Liver (tissue), 9 donors: ENCODE measurements around the gene TJP2. TPM values are rescaled to one million over a fixed set of nuclear protein-coding genes. Genes with fewer than 3 reads are reported as not detected.

Experiments used
- DNase-seq: peaks from one replicate; pipeline ENCODE4 v3.0.0-alpha.2; 2017; ENCODE audit warnings: low spot score
- H3K27ac ChIP-seq, 2 donors: one replicate each; pipeline ENCODE4 v1.7.0; 2013; ENCODE audit warnings: inconsistent platforms in 2 of 2, low read length in 2 of 2, control low read depth in 1 of 2, low read depth in 1 of 2, mild to moderate bottlenecking in 1 of 2
- H3K27me3 ChIP-seq, 4 donors: one replicate each; pipeline versions ENCODE4 v1.6.1 to v1.7.0; 2013; ENCODE audit warnings: low read length in 3 of 4, inconsistent platforms in 1 of 4, mild to moderate bottlenecking in 1 of 4, moderate library complexity in 1 of 4; ENCODE audit not compliant: control insufficient read depth in 4 of 4, insufficient read depth in 4 of 4
- H3K36me3 ChIP-seq, 4 donors: one replicate each; pipeline versions ENCODE4 v1.6.1 to v1.7.0; 2013; ENCODE audit warnings: low read length in 3 of 4, mild to moderate bottlenecking in 3 of 4, low read depth in 1 of 4, moderate library complexity in 1 of 4; ENCODE audit not compliant: control insufficient read depth in 4 of 4, insufficient read depth in 3 of 4
- H3K4me1 ChIP-seq, 4 donors: one replicate each; pipeline versions ENCODE4 v1.6.1 to v1.7.0; 2013; ENCODE audit warnings: low read length in 3 of 4, mild to moderate bottlenecking in 3 of 4, moderate library complexity in 1 of 4; ENCODE audit not compliant: control insufficient read depth in 4 of 4, insufficient read depth in 4 of 4
- H3K4me3 ChIP-seq, 3 donors: one replicate each; pipeline versions ENCODE4 v1.6.1 to v1.7.0; 2013; ENCODE audit warnings: low read length in 3 of 3, control low read depth in 1 of 3, low read depth in 1 of 3, mild to moderate bottlenecking in 1 of 3
- H3K9ac ChIP-seq, 2 donors: one replicate each; pipeline ENCODE4 v1.7.0; 2013; ENCODE audit warnings: low read length in 2 of 2, mild to moderate bottlenecking in 2 of 2, moderate library complexity in 2 of 2, control low read depth in 1 of 2, low read depth in 1 of 2
- H3K9me3 ChIP-seq, 4 donors: one replicate each; pipeline versions ENCODE4 v1.6.1 to v1.7.0; 2013; ENCODE audit warnings: low read length in 3 of 4; ENCODE audit not compliant: control insufficient read depth in 4 of 4
- ATF3 ChIP-seq: IDR thresholded peaks from 2 replicates; pipeline ENCODE4 v1.6.1; 2016; ENCODE audit warnings: antibody characterized with exemption
- CTCF ChIP-seq: fragments of 150-350 bp; IDR thresholded peaks from 2 replicates; pipeline ENCODE4 v1.5.1; 2017; ENCODE audit warnings: improper control_type of control experiment, low read depth, low read length; ENCODE audit not compliant: missing input control
- EGR1 ChIP-seq, 2 donors: IDR thresholded peaks; 2 replicates each; pipeline ENCODE4 v1.6.1; 2016 to 2018; ENCODE audit warnings: antibody characterized with exemption in 2 of 2, low read depth in 2 of 2
- FOXA1 ChIP-seq: IDR thresholded peaks from 2 replicates; pipeline ENCODE4 v1.6.1; 2016; ENCODE audit warnings: antibody characterized with exemption
- FOXA2 ChIP-seq: IDR thresholded peaks from 2 replicates; pipeline ENCODE4 v1.6.1; 2016; ENCODE audit warnings: antibody characterized with exemption
- GABPA ChIP-seq, 2 donors: IDR thresholded peaks in 1 of 2; conservative IDR thresholded peaks in 1 of 2; 2 replicates each; pipeline ENCODE4 v1.6.1; 2016; ENCODE audit warnings: antibody characterized with exemption in 2 of 2, mild to moderate bottlenecking in 1 of 2, moderate library complexity in 1 of 2
- HNF4A ChIP-seq, 2 donors: conservative IDR thresholded peaks; 2 replicates each; pipeline ENCODE4 v1.6.1; 2016; ENCODE audit warnings: antibody characterized with exemption in 2 of 2, mild to moderate bottlenecking in 2 of 2
- HNF4G ChIP-seq: IDR thresholded peaks from 2 replicates; pipeline ENCODE4 v1.6.1; 2016; ENCODE audit warnings: antibody characterized with exemption
- JUND ChIP-seq, 2 donors: IDR thresholded peaks; 2 replicates each; pipeline ENCODE4 v1.6.1; 2016; ENCODE audit warnings: antibody characterized with exemption in 2 of 2
- MAX ChIP-seq: IDR thresholded peaks from 2 replicates; pipeline ENCODE4 v1.6.1; 2016; ENCODE audit warnings: antibody characterized with exemption
- NR2F2 ChIP-seq: IDR thresholded peaks from 2 replicates; pipeline ENCODE4 v1.6.1; 2016; ENCODE audit warnings: antibody characterized with exemption
- RAD21 ChIP-seq, 2 donors: IDR thresholded peaks; 2 replicates each; pipeline ENCODE4 v1.6.1; 2016; ENCODE audit warnings: antibody characterized with exemption in 2 of 2, mild to moderate bottlenecking in 2 of 2
- REST ChIP-seq: IDR thresholded peaks from 2 replicates; pipeline ENCODE4 v1.6.1; 2016; ENCODE audit warnings: antibody characterized with exemption, mild to moderate bottlenecking
- RXRA ChIP-seq, 2 donors: IDR thresholded peaks; 2 replicates each; pipeline ENCODE4 v1.6.1; 2017 to 2018; ENCODE audit warnings: antibody characterized with exemption in 2 of 2, mild to moderate bottlenecking in 1 of 2
- SP1 ChIP-seq: IDR thresholded peaks from 2 replicates; pipeline ENCODE4 v1.6.1; 2018; ENCODE audit warnings: antibody characterized with exemption, mild to moderate bottlenecking
- TAF1 ChIP-seq: conservative IDR thresholded peaks from 2 replicates; pipeline ENCODE4 v1.6.1; 2016; ENCODE audit warnings: antibody characterized with exemption, mild to moderate bottlenecking
- YY1 ChIP-seq: IDR thresholded peaks from 2 replicates; pipeline ENCODE4 v1.6.1; 2016; ENCODE audit warnings: antibody characterized with exemption, mild to moderate bottlenecking
- ZBTB33 ChIP-seq: IDR thresholded peaks from 2 replicates; pipeline ENCODE4 v1.6.1; 2016; ENCODE audit warnings: antibody characterized with exemption
- WGBS: extraction: QIAGEN DNeasy Blood & Tissue Kit; methylation state at CpG from one replicate; pipeline ENCODE4 v1.1.7; 2013; 5-methylcytosine and 5-hydroxymethylcytosine counted together
- polyA plus RNA-seq, 2 donors: library from polyadenylated mRNA; stranded (reverse) in 1 of 2; unstranded in 1 of 2; fragments of 200-250 nt in 1 of 2; fragments of >200 nt in 1 of 2; fragmentation: Nextera tagmentation in 1 of 2; extraction: Ambion mirVana in 1 of 2; gene quantifications; one replicate each; pipeline versions ENCODE4 v1.2.1 to v1.2.3, GENCODE V29; 2013 to 2015
- total RNA-seq, 2 donors: library from RNA; depleted of rRNA; stranded (reverse); fragments of >200 nt; gene quantifications; one replicate each; pipeline ENCODE4 v1.2.3, GENCODE V29; 2014
- donor health status: healthy.
- donor health status: healthy.
- donor health status: healthy.
- donor health status: healthy.
- donor health status: healthy.

Gene TJP2
- total and polyA plus RNA-seq, 4 donors, result 23.2 to 74.0 (median 32.6) TPM

GRCh38 chr9:69180200-69180599, 6.1 kb downstream of the TJP2 start:
- H3K27me3 ChIP-seq, result no peaks in the 10 kb centered on the region
- DNase-seq, result no peak
- peak overlapping the region; percentile 17 to 43 for H3K9ac ChIP-seq
- no peaks in the 10 kb centered on the region for H3K9me3 ChIP-seq
- peaks cover 10 to 59% (median 20%) of the 10 kb centered on the region in 4 donors for H3K4me1 ChIP-seq
- H3K36me3 ChIP-seq, result peaks cover 0 to 8% (median 2%) of the 10 kb centered on the region in 4 donors
- H3K27ac ChIP-seq, result peak overlapping the region; percentile 78 to 83
- peak overlapping the region in 1 of 3 donors; percentile 44 for H3K4me3 ChIP-seq
- WGBS, result 42% methylated on average over 3 of the region's 3 CpGs
- no peak for TF ChIP-seq ZBTB33
- no peak for TF ChIP-seq FOXA1

GRCh38 chr9:69180670-69181069, 6.6 kb downstream of the TJP2 start:
- H3K9me3 ChIP-seq, result no peaks in the 10 kb centered on the region

More at GRCh38 chr9:69180670-69181069, 6.6 kb downstream of the TJP2 start:
- Histone ChIP-seq H3K36me3 (peaks cover 0 to 8% (median 2%) of the 10 kb centered on the region in 4 donors), H3K9ac (peak overlapping the region in 1 of 2 donors; percentile 17), H3K27ac (peak overlapping the region; percentile 78 to 83), H3K4me3 (no peak overlapping the region), H3K4me1 (peaks cover 10 to 56% (median 20%) of the 10 kb centered on the region in 4 donors), H3K27me3 (no peaks in the 10 kb centered on the region)
- TF ChIP-seq ZBTB33, result peak; percentile 37
- TF ChIP-seq JUND (IDR thresholded peaks at IDR 0.05), result peak; percentile 93 to 99
- peak in 1 of 2 donors; percentile 20 for TF ChIP-seq RAD21 (IDR thresholded peaks at IDR 0.05)
- no peak for TF ChIP-seq GABPA (IDR thresholded peaks at IDR 0.05 in 1 of 2, conservative IDR thresholded peaks at IDR 0.05 in 1 of 2)
- no peak for TF ChIP-seq EGR1 (IDR thresholded peaks at IDR 0.05; ENCODE audit: low read depth in 2 of 2)
- TF ChIP-seq HNF4G, result no peak
- TF ChIP-seq NR2F2, result no peak
- peak; percentile 89 for TF ChIP-seq MAX
- peak; percentile 16 for TF ChIP-seq TAF1
- peak; percentile 66 for TF ChIP-seq REST
- TF ChIP-seq HNF4A (conservative IDR thresholded peaks at IDR 0.05), result peak in 1 of 2 donors; percentile 60
- TF ChIP-seq RXRA (IDR thresholded peaks at IDR 0.05), result peak in 1 of 2 donors; percentile 79
- TF ChIP-seq FOXA1, result peak; percentile 42
- no peak for TF ChIP-seq CTCF
- peak; percentile 84 for TF ChIP-seq FOXA2
- peak; percentile 37 for TF ChIP-seq YY1
- peak; percentile 47 for TF ChIP-seq SP1
- peak; percentile 81 for TF ChIP-seq ATF3
- WGBS, result 6% methylated on average over 2 of the region's 2 CpGs
- no peak for DNase-seq
